GM12878 (cell line): Measurements from ENCODE around the gene ADISSP. TPM values are rescaled to one million over a fixed set of nuclear protein-coding genes. Genes with fewer than 3 reads are reported as not detected.

Experiments
- ATAC-seq: fragments of 200-7000 bp; cut with Tn5 transposase; 3 replicates; pipeline ENCODE4 v1.9.1; 2020; ENCODE audit warnings: mild to moderate bottlenecking, moderate library complexity
- BruUV-seq: library from RNA; stranded (reverse); fragments of 400-500 nt; replicated peaks from 2 replicates; lab custom pipeline; 2021; lab: Mats Ljungman, UMichigan
- CTCF ChIA-PET: fragments of 300-600 bp; sonication (Branson Sonifier 250); formaldehyde crosslinking; extraction: SDS; loops from one replicate; lab custom pipeline; 2021; ENCODE audit warnings: inconsistent platforms; lab: Yijun Ruan, JAX
- POLR2A ChIA-PET: fragments of 350-600 bp; formaldehyde crosslinking; extraction: SDS; loops from one replicate; lab custom pipeline; 2021; ENCODE audit warnings: inconsistent platforms; lab: Charles Lee
- RAD21 ChIA-PET: fragments of 300-600 bp; sonication (Branson Sonifier 250); formaldehyde crosslinking; loops from one replicate; lab custom pipeline; 2023; ENCODE audit warnings: antibody characterized with exemption; ENCODE audit not compliant: unreplicated experiment; lab: Charles Lee
- SMC1A ChIA-PET: fragments of 300-600 bp; sonication (Branson Sonifier 250); formaldehyde crosslinking; loops from one replicate; lab custom pipeline; 2023; ENCODE audit not compliant: unreplicated experiment, uncharacterized antibody; lab: Charles Lee
- DNase-seq: peaks from one replicate; pipeline ENCODE4 v3.0.0-alpha.2; 2011; ENCODE audit warnings: low read depth, low spot score
- FAIRE-seq: peaks from 3 replicates; lab custom pipeline; 2011; peaks lifted over from hg19 to GRCh38; lab: Jason Lieb, UNC
- H2AFZ ChIP-seq: 2 replicates; pipeline ENCODE4 v1.6.0; 2011; ENCODE audit warnings: low read depth, low read length, control low read depth; ENCODE audit not compliant: control insufficient read depth
- H3K27ac ChIP-seq: 2 replicates; pipeline ENCODE4 v1.5.1; 2011; ENCODE audit warnings: control low read depth; ENCODE audit not compliant: control insufficient read depth, insufficient read depth
- H3K27me3 ChIP-seq, 2 experiments: replicated peaks in 1 of 2; 2 replicates each; pipeline versions ENCODE4 v1.6.0 to v1.6.1; 2011; ENCODE audit warnings: low read length in 1 of 2; ENCODE audit not compliant: control insufficient read depth in 2 of 2, insufficient read depth in 2 of 2
- H3K36me3 ChIP-seq, 2 experiments: 2 replicates each; pipeline ENCODE4 v1.5.1; 2011; ENCODE audit warnings: low read length in 1 of 2; ENCODE audit not compliant: control insufficient read depth in 2 of 2, insufficient read depth in 2 of 2
- H3K4me1 ChIP-seq: 2 replicates; pipeline ENCODE4 v1.6.1; 2011; ENCODE audit warnings: mild to moderate bottlenecking, low read length, moderate library complexity, mixed read lengths; ENCODE audit not compliant: control insufficient read depth, insufficient read depth
- H3K4me2 ChIP-seq: 2 replicates; pipeline ENCODE4 v1.6.0; 2011; ENCODE audit warnings: control low read depth; ENCODE audit not compliant: control insufficient read depth, insufficient read depth
- H3K4me3 ChIP-seq: fragments of 200-600 bp; sonication (generic); 2 replicates; pipeline ENCODE4 v1.5.1; 2016
- H3K79me2 ChIP-seq: 2 replicates; pipeline ENCODE4 v1.6.0; 2011; ENCODE audit warnings: low read length; ENCODE audit not compliant: control insufficient read depth, insufficient read depth
- H3K9ac ChIP-seq: 2 replicates; pipeline ENCODE4 v1.8.0; 2011; ENCODE audit warnings: low read length, control low read depth, mixed read lengths; ENCODE audit not compliant: control insufficient read depth, insufficient read depth
- H3K9me3 ChIP-seq: replicated peaks from 3 replicates; pipeline ENCODE4 v1.5.1; 2011; ENCODE audit warnings: mild to moderate bottlenecking, low read length; ENCODE audit not compliant: control insufficient read depth, insufficient read depth
- H4K20me1 ChIP-seq: 2 replicates; pipeline ENCODE4 v1.6.0; 2011; ENCODE audit not compliant: control insufficient read depth, insufficient read depth
- EGR1 ChIP-seq, 2 experiments: IDR thresholded peaks; 1 replicate in 1 of 2; 2 replicates in 1 of 2; pipeline ENCODE4 v1.6.1; 2011 to 2012; ENCODE audit warnings: low read depth in 2 of 2, low read length in 2 of 2, borderline replicate concordance in 1 of 2, mild to moderate bottlenecking in 1 of 2, moderate library complexity in 1 of 2
- MEF2B ChIP-seq: fragments of 450-650 bp; IDR thresholded peaks from 2 replicates; pipeline ENCODE4 v1.6.1; 2018; ENCODE audit warnings: mild to moderate bottlenecking, moderate library complexity; ENCODE audit not compliant: partially characterized antibody, poor library complexity, severe bottlenecking
- NFYB ChIP-seq: IDR thresholded peaks from 2 replicates; pipeline ENCODE4 v1.6.1; 2011; ENCODE audit warnings: low read depth, mild to moderate bottlenecking, low read length, improper control_type of control experiment, moderate library complexity; ENCODE audit not compliant: insufficient read depth
- RELA ChIP-seq: fragments of 450-650 bp; IDR thresholded peaks from 2 replicates; pipeline ENCODE4 v1.8.0; 2014; ENCODE audit warnings: borderline replicate concordance; ENCODE audit not compliant: partially characterized antibody
- WGBS: methylation state at CpG from one replicate; pipeline ENCODE4 v1.1.6; 2016; ENCODE audit warnings: low lambda C conversion rate; ENCODE audit not compliant: insufficient replicate concordance, insufficient coverage; ENCODE audit errors: missing lambda C conversion rate; 5-methylcytosine and 5-hydroxymethylcytosine counted together
- in situ Hi-C: fragments of 300-500 bp; cut with MboI; formaldehyde crosslinking; loops from 9 replicates; pipeline ENCODE4 v1.14.3; 2018; ENCODE audit warnings: mixed read lengths
- intact Hi-C: fragments of 100-400 bp; cut with micrococcal nuclease; formaldehyde crosslinking; loops from one replicate; pipeline ENCODE4 v1.14.2; 2022; ENCODE audit not compliant: unreplicated experiment
- polyA plus RNA-seq, 11 experiments: library from polyadenylated mRNA; depleted of rRNA in 4 of 11; unstranded in 6 of 11; stranded (reverse) in 5 of 11; fragments of >200 nt; fragmentation: Nextera tagmentation in 4 of 11; fragmentation: Illumina TruSeq in 1 of 11; extraction: Ambion mirVana in 4 of 11; extraction: Trizol in 1 of 11; gene quantifications; 1 replicate in 1 of 11; 2 replicates in 10 of 11; pipeline versions ENCODE4 v1.2.1 to v1.2.3, GENCODE V29; 2011 to 2016; ENCODE audit warnings: inconsistent platforms in 2 of 11, missing spikeins in 2 of 11, low read depth in 1 of 11
- total RNA-seq, 4 experiments: library from RNA; depleted of rRNA in 3 of 4; stranded (reverse); fragments of >200 nt in 3 of 4; fragmentation: Illumina TruSeq in 1 of 4; extraction: Trizol in 1 of 4; gene quantifications; 2 replicates each; pipeline versions ENCODE4 v1.2.1 to v1.2.3, GENCODE V29; 2013 to 2021

Gene ADISSP
- total and polyA plus RNA-seq, 10 of the 15 experiments (the other 5 are each of a cell fraction or from before 2014, with no cell fraction given): 0.80 to 96.3 (median 38.6) TPM

DNA sequence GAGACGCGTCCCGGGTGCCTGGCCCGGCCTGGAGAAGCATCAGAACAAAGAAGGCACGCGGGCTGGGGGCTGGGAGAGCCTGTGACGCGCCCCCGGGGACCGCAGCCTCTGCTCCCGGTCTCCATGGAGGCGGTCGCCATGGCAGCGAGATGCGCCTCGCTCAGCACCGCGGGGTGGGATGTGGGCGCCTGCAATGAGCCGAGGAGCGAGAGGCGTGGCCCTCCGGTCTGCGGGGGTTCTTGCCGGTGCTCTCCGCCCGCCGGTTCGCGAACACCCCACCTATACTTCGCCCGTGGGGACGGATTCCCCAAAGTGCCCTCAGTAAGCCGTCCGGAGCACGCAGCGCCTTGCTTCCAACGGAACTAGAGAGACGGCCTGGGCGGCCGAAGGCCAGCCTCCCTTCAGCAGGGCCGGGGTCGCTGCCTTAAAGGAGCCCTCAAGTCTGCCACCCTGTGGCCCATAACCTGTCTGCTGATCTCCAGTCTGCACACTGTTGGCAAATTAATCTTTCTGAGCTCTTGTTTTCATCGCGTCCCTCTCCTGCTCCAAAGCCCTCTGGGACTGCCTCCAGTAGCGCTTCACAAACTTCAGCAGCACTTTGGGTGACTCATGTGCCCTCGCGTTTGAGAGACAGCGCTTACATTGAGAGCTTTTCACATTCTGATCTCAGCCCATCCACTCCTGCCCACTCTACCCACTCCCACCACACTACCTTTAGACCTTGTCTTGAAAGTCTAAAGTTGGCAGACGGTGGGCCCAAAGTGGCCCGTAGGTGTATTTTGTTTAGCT, 983 bp upstream of the ADISSP start (continued):
- TF ChIP-seq MEF2B (peak; percentile 21), RELA (peak; percentile 20)

DNA sequence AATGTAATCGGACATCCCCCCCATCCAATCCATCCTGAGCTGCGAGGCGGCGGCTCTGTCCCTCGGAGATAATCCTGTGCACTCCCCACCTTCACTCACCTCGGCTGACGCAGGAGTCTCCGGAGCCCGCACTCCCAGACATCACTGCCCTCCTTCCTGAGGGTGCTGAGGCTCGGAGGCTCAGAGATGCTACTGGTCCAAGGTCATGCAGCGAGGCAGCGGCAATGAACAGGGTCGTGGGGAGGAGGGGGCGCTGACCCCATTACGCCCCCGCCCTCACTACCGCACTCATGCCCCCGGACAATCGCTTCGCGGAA, 485 bp downstream of the ADISSP start:
- CTCF ChIA-PET: interaction anchor here (0.6 to 5.7 kb wide), 14 partner anchors 9 to 318 kb away, joined by 3 to 52 read pairs (median 12); partner anchors contain the start of gene CENPB
- H3K27ac ChIP-seq: no peak overlapping the region
- POLR2A ChIA-PET: interaction anchor here (2.5 kb wide), 1 partner anchor 54 kb away, joined by 9 read pairs; the partner anchor contains the start of gene AP5S1

More for the DNA sequence above, 485 bp downstream of the ADISSP start:
- Histone ChIP-seq H3K9ac (peak overlapping the region; percentile 82), H3K79me2 (peaks cover 14% of the 10 kb centered on the region), H3K4me3 (peak overlapping the region; percentile 89), H3K27me3 (no peaks in the 10 kb centered on the region), H3K4me1 (peaks cover 24% of the 10 kb centered on the region), H2AFZ (peak overlapping the region; percentile 96), H3K4me2 (peak overlapping the region; percentile 94), H3K9me3 (no peaks in the 10 kb centered on the region), H3K36me3 (no peaks in the 10 kb centered on the region; a peak in 1 of 4 replicates), H4K20me1 (no peaks in the 10 kb centered on the region)
- no TSS peak for BruUV-seq
- intact Hi-C loops: loop anchor here (2.0 to 5.0 kb wide), 3 partner anchors 14 to 90 kb away; no protein-coding TSS in a partner anchor
- ATAC-seq (peak; percentile 3; the same call in 1 of the 3 replicates), FAIRE-seq (peak; percentile 65), DNase-seq (no peak)
- no peak for TF ChIP-seq NFYB
- TF ChIP-seq EGR1 (IDR thresholded peaks at IDR 0.05; ENCODE audit: borderline replicate concordance in 1 of 2, low read depth in 2 of 2, low read length in 2 of 2): peak in 1 of 2 experiments; percentile 67; a peak in 2 of 3 replicates
- RAD21 ChIA-PET: interaction anchor here (0.8 to 2.1 kb wide), 9 partner anchors 12 to 305 kb away, joined by 3 to 10 read pairs (median 4); partner anchors contain the start of gene AP5S1
- in situ Hi-C loops: no loop called here
- SMC1A ChIA-PET: no interaction called here
- 5% methylated on average over 19 of the region's 21 CpGs for WGBS
